HG03342 (cell line): ENCODE measurements around the gene RERE.

Experiments
- ATAC-seq: cut with Tn5 transposase; IDR thresholded peaks from one replicate; pipeline ENCODE4 v1.9.1; 2021; ENCODE audit warnings: mild to moderate bottlenecking, moderate library complexity; ENCODE audit not compliant: unreplicated experiment

Gene RERE

GRCh38 chr1:8437347-8437746, 380.1 kb downstream of the RERE start:
- ATAC-seq, result no peak

DNA sequence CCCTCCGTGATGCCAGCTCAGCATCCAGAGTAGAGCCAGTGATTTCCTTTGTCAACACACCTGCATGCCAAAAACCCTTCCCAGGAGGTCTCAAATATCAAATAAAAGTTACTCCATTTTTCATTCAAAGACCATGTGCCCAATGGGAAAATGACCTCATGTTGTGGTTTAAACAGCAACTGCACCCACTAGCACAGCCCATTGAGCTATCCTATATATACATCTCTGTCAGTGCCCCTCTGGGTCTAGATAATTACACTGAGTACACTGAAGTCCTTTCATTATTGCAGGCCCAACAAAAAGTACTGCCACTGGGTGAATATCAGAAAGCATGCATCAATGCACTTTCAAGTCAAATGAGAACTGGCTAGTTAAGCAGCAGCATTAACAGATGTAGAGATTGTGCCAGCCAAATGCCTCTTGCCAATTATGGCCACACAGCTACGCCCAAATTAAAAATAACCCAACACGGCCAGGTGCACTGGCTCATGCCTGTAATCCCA, 381.8 kb downstream of the RERE start:
- no peak for ATAC-seq

- no peak for ATAC-seq
Measured at GRCh38 chr1:8434101-8434500, 383.3 kb downstream of the RERE start.

DNA sequence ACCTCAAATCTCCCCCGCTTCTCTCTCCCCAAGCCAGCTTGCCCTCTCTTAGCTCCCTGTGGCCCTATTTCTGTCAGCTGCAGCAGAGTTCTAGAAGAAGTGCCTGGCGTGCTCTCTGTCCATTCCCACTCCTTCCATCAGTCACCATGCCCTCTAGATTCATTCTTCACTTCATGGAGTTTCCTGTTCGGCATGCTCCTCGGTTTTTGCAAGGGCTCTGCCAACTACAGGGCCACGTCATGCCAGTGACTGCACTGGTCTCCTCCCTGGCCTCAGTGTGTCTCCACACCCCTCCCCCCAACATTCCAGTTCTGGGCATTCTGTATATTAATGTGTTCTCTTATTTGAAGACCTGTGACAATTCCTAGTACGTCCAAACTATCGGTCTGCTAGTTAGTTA, 385.7 kb downstream of the RERE start:
- ATAC-seq, result no peak

DNA sequence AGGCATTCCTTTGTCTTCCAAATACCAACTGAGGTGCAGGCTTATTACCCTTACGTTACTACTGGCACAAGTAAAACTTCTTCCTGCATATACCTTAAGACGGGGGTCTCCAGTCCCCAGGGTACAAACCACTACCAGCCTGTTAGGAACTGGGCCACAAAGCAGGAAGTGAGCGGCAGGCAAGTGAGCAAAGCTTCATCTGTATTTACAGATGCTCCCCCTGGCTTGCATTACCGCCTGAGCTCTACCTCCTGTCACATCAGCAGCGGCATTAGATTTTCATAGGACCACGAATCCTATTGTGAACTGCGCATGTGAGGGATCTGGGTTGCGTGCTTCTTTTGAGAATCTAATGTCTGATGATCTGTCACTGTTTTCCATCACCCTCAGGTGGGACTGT, 386.4 kb downstream of the RERE start:
- ATAC-seq, result no peak

DNA sequence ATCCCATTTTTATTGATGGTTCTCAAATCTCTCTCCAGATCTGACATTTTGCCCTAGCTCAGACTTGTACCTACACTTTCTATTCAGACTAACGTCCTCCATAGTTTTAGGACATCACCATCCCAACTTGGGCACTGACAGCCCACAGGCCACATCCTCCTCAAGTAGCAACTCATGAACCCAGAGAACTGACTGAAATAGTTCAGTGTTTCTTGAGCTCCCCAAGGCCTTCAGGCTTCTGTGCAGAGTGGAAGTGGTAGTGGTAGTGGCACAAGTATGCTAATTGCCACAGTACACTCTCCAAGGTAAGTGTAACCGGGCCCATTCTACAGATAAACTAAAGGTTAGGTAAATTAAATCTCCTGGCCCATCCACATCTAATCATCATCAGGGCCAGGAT, 387.0 kb downstream of the RERE start:
- no peak for ATAC-seq

- ATAC-seq, result no peak
Measured at GRCh38 chr1:8429549-8430110, 387.8 kb downstream of the RERE start.

DNA sequence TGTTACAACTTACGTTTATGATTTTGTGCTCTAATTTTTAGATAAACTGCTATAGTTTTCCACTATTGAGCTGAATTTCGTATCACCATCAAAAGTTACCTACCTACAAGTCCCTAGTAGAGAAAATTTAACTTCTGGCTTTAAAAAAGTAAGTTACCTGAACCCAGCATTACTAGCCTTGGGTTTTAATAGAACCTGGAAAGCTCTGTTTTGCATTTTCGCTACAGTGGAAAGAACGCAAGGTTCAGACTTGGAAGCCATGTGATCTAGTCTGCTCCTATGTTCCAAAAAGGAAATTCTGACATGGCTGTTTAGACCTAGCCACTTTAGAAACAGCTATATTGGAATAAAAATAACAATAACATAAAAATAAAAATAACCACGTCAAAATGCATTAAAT, 389.0 kb downstream of the RERE start:
- no peak for ATAC-seq

- no peak for ATAC-seq
Measured at GRCh38 chr1:8427986-8428385, 389.5 kb downstream of the RERE start.

- ATAC-seq, result peak; percentile 57
Measured at GRCh38 chr1:8427493-8427892, 389.9 kb downstream of the RERE start.

DNA sequence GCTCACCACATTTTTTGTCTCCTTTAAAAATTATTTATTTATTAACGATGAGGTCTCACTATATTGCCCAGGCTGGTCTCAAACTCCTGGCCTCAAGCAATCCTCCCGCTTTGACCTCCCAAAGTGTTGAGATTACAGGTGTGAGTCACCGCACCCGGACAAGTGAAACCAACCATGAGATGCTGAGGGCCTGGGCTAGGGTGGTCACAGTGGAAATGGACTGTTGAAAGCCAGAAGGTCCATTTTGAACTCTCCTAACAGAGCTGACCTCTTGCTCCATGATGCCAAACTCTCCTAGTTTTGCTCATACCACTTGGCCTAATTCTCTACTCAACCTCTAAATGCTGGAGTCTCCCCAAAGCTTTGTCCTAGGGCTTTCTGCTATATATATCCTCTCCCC, 390.4 kb downstream of the RERE start:
- ATAC-seq, result peak; percentile 4

GRCh38 chr1:8425781-8426161, 391.7 kb downstream of the RERE start:
- no peak for ATAC-seq

DNA sequence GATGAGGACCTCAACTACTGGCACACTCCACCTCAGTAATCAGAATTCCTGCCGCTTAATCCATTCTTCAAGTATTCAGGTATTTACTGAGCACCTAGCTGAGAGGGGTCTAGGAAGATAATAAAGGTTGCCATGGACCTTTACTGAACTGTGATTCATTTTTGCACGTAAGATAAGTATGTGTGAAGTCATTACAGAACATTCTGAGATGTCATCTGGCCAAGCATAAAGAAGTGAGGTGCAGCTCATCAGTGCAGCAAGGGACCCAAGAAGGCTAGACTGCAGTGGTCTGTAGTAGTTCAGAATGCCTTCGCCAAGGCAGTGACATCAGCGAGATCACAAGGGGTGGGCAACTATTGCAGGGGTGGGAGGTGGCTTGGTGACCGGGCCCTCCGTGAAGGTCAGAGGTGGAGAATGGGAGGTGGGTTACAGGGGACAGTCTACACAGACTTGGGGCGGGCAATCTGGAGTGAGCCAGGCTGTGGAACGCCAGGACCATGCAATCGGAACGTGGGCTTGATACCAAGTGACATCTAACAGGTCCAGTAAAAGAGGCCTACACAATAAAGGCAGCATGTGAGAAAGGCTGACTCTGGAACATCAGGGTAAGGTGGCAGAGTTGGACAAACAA, 392.2 kb downstream of the RERE start:
- no peak for ATAC-seq

- no peak for ATAC-seq
Measured at GRCh38 chr1:8424539-8425116, 392.8 kb downstream of the RERE start.

DNA sequence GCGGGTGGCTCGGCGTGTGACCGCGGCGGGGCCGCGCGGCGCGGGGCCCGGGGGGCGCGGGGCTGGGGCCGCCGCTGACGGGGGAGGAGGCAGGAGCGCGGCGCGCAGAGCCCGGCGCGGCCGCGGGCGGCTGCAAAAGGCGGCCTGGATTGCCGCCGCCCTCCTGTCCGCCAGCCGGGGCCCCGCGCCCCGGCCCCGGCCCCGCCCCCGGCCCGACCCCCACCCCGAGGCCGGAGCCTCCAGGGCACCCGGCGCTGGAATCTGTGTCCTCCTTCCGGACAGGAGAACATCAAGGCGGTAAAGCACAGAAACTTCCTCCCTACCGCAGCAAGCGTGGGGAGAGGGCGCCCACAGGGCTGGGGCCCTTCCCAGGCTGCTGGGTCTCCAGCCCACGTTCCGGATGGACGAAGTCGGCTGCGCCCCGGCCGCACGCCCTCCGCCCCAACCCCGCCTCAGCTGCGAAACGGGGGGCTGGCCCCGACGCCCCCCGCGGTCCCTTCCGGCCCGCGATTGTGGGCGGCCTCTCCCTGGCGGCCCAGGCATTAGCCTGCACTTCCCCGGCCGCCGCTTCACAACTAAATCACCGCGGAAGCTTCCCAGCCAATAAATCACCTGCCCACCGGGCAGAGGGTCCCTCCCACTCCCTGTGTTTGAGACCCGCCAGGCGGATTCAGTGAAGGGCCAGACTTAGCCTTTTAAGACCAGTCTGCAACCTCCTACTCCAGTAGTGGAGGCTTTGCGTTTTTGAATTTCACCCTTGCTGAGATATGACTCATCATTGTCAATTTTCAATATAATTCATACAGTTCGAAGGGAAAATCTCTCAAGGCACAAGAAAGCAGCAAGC, 393.5 kb downstream of the RERE start:
- no peak for ATAC-seq

DNA sequence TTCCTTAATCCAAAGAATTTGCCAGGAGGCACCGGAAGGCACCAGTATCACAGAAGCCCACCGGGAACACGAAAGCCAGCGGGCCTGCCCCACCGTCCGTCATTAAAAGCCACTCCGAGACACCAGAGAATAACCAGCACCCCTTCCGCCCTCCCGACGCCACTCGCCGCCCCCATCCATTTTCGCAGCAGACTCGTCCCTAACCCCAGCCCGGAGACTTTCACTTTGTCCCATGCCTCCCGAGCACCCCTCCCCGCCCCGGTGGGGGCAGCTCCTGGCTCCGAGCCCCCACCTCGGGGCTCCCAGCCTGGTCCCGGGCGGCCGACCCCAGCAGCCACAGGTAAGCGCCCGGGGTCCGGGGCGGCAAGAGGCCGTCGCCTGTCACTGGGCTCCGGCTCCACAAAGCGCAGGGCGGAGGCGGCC, 394.2 kb downstream of the RERE start:
- no peak for ATAC-seq

DNA sequence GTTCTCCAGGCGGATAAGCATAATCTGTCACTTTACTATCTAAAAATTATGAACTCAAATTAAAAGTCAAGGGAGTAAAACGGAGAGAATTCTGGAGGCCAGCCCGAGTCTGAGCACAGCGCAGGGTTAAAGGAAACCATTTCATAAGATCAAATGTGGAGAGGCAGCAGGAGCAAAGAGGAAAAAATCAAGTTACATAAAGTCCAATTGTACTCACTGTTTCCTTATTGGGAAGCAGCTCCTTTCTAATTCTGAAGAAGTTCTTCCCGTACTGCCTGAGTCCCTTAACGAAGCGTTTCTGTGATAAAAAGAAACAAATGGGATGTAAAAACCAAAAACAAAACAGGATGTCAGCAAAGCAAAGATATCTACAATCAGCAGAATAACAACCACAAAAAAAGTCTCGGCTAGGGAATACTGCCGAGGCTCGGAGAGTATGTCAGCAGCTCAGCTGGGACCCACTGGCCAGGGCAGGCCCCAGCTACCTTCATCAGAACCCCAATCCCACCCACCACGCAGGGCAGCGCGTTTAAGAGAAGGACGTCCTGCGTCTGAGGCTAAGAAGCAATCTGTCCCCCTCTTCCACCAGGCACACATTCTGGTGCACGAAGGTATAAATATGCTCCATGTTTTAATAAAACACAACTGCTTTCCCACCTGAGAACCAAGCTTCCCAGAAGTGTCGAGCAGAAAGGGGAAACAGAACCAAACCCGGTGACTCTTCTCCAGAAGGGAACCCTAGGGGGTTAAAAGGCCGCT, 394.8 kb downstream of the RERE start:
- ATAC-seq, result no peak

DNA sequence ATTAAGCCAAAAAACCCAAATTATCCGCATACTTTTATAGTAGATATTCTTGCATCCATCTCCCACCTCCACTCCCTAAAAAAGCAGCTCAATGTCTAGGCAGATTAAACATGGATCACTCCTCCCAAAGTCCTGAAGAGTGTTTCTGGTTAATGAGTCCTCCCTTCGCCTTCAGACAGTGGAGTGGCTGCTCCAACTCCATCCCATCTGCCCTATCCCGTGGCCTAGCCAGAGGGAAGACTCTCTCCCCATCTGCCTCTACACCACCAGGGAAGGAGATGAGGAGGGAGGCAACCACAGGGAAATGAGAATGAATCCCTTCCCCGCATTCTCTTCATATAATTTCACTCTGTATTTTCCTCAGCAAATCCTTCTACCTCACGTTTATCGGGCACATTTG, 395.7 kb downstream of the RERE start:
- ATAC-seq, result no peak

DNA sequence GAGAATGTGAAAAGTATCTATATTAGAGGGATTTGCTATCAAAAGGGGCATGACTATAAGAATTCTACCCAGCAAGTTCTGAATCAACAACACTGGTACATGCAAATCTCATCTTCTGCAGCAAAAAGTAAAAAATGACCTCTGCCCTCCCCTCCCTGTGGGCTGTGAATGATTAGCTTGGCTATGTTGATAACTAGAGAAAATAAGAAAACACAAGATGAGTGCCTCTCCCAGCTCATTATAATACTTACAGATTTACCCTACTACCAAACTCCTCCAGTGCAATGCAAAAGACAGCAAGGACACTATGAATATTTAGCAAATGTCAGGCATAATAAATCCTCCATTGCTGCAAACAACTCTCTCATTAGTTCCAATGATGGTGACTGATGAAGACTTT, 397.1 kb downstream of the RERE start:
- no peak for ATAC-seq

DNA sequence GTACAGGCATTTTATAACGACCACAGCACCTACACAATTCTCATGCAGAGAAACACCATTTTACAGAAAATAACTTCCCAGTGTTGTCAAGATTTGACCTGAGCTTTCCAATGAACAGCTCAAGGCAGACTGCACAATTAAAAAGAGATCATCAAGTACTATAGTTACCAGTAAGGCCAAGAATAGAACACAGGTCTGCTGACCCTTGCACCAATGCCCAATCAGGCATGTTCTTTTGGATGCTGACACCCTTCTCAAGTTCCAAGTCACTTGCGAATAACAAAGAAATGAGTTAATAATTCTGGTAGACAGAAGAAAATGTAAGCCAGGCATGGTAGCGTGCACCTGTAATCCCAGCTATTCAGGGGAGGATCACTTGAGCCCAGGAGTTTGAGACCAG, 397.6 kb downstream of the RERE start:
- no peak for ATAC-seq

GRCh38 chr1:8419172-8419571, 398.3 kb downstream of the RERE start:
- ATAC-seq, result no peak
